Fibroblast of mammary gland (primary cell): ENCODE data around the gene RFX2.

ENCODE experiments used
- DNase-seq: peaks from one replicate; pipeline ENCODE4 v3.0.0-alpha.2; 2010; ENCODE audit warnings: low read depth
- H3K4me3 ChIP-seq: 2 replicates; pipeline ENCODE4 v1.5.1; 2011; ENCODE audit warnings: low read depth, mild to moderate bottlenecking, low read length, moderate library complexity; ENCODE audit not compliant: control insufficient read depth
- TF ChIP-seq, protein P1 (sequence below): conservative IDR thresholded peaks from 2 replicates; pipeline ENCODE4 v1.5.1; 2011; ENCODE audit warnings: low read depth, low read length, inconsistent platforms; ENCODE audit not compliant: control insufficient read depth, insufficient read depth

Gene RFX2

DNA sequence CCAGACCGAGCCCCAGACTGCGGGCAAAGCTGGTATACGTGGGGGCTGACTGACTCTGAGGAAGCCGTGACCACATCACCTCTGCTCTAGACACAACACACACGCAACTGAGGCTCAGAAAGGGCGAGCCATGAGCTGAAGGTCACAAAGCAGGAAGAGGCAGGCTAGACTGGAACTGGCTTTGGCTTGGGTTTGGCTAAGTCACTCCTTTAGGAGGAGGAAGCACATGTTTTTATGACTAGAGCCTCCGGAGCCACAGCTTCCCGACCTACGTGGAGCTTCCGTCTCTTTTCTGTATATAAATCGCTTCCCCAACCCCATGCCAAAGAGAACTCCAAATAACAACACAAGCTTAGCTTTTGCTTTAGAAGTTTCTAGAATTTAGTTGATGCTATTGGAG is 48.0 kb downstream of the RFX2 start:
- TF ChIP-seq, protein P1, sequence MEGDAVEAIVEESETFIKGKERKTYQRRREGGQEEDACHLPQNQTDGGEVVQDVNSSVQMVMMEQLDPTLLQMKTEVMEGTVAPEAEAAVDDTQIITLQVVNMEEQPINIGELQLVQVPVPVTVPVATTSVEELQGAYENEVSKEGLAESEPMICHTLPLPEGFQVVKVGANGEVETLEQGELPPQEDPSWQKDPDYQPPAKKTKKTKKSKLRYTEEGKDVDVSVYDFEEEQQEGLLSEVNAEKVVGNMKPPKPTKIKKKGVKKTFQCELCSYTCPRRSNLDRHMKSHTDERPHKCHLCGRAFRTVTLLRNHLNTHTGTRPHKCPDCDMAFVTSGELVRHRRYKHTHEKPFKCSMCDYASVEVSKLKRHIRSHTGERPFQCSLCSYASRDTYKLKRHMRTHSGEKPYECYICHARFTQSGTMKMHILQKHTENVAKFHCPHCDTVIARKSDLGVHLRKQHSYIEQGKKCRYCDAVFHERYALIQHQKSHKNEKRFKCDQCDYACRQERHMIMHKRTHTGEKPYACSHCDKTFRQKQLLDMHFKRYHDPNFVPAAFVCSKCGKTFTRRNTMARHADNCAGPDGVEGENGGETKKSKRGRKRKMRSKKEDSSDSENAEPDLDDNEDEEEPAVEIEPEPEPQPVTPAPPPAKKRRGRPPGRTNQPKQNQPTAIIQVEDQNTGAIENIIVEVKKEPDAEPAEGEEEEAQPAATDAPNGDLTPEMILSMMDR = no peak

DNA sequence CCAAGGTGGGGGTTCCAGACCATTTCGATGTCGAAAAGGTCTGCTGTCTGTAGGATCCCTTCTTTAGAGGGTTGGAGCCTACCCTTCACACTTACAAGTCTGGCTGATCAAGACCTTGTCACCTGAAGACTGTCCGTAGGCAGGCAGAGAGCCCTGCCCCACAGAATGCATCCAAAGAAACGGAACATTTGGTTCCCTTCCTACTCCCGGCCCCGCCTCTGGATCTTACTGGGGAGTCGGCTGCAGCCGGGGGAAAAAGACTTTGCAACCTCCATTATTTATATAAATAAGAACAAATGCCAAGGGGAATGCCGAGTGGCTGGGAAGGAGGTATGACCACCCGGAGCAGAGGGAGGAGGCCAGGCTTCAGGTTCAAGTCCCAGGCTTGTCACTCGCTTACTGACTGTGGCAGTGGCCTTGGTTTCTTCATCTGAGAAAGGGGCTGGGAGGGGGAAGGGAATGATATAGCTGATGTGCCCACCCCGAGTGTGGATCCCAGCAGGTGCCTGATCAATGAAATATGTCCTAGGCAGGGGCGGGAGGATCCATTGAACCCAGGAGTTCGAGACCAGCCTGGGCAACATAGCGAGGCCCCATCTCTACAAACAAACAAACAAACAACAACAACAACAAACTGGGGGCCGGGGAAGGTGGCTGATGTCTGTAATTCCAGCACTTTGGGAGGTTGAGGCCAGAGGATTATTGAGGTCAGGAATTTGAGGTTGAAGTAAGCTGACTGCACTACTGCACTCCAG is 48.7 kb downstream of the RFX2 start:
- no peak for DNase-seq
- H3K4me3 ChIP-seq = no peak overlapping the region
- TF ChIP-seq, protein P1 = no peak

More for the DNA sequence above, 48.0 kb downstream of the RFX2 start:
- DNase-seq = peak; percentile 60
- H3K4me3 ChIP-seq = no peak overlapping the region

DNA sequence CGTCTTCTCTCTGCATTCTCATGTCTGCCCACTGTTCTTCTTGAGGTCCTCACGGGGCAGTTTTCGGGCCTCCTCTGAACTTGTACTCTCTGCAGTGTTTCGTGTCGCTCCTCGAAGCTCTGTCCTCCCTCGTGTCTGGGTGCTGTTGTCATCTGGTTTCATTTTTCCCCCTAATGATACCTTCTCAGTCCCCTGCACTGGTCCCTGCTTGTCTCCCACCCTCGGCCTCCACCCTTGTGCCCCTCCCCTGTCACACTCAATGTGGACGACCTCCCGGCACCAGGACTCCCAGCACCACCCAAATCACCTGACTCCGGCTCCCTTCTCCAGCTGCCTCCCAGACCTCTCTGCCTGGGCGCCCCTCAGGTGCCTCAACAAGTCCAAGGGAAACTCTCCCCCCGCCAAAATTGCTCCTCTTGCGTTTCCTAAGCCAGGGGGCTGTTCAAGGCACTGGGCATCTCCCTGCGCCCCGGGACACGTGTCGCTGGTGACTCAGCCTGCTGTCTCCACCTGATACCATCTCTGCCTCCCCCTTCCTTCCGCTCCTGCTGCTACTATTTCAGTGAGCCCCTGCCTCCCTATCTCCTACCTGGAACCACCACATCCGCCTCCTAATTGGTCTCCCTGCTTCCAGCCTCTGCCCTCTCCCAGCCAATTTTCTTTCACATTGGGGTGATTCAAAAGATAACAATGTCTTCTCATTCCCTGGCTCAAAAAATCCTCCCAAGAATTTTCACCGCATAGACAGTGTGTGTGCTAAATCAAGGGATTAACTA is 49.5 kb downstream of the RFX2 start:
- peak; percentile 41 for DNase-seq
- no peak overlapping the region for H3K4me3 ChIP-seq

DNA sequence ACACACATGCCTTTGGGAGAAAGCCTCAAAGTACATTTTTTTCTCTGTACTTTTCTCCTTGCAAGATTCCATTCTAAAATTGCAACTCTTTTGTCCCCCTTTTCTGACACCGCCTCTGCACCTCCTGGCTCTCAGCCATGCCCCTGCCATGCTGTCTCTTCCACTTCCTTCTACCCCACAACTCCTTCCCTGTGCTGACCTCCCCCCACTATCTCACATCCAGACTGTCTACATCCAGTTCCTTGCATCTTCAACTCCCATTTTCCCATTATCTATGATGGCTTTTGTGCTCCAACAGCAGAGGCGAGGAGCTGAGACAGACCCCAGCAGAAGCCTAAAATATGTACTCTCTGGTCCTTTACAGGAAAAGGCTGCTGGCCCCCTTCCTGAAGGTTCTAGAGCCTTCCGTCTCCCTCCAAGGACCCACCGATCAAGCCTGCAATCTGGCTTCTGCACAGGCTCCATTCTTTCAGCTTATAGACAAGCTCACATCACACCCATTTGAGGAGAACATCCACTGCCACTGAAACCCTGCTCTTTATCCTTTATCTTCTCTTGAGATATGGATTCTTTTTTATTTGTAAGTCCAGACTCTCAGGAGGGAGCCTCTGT is 50.2 kb downstream of the RFX2 start:
- TF ChIP-seq, protein P1 = no peak
- no peak overlapping the region for H3K4me3 ChIP-seq
- DNase-seq = no peak

More for the DNA sequence above, 49.5 kb downstream of the RFX2 start:
- TF ChIP-seq, protein P1 = no peak

DNA sequence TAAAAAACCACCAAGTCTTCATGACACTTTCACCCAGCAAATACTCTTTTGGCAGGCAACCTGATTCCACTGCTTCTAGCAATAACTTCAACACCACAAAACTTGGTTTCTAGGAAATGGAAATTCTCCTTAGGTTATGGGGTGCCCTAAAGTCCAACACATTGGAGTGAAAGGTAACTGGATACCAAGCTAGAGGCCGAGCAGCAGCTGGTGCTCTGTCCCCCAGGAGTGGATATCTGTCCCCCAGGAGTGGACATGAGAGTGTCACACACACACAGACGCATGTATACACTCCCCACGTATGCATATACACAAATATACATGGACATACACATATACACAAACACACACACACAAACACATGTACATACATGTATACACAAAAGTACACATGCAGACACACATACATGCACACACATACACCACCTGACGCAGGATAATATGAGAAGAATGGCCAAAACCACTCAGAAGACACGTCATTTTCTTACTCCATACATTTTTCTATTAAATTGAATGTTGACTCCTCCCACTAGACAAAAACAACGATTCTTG is 50.8 kb downstream of the RFX2 start:
- TF ChIP-seq, protein P1 = no peak
- no peak for DNase-seq
- no peak overlapping the region for H3K4me3 ChIP-seq

DNA sequence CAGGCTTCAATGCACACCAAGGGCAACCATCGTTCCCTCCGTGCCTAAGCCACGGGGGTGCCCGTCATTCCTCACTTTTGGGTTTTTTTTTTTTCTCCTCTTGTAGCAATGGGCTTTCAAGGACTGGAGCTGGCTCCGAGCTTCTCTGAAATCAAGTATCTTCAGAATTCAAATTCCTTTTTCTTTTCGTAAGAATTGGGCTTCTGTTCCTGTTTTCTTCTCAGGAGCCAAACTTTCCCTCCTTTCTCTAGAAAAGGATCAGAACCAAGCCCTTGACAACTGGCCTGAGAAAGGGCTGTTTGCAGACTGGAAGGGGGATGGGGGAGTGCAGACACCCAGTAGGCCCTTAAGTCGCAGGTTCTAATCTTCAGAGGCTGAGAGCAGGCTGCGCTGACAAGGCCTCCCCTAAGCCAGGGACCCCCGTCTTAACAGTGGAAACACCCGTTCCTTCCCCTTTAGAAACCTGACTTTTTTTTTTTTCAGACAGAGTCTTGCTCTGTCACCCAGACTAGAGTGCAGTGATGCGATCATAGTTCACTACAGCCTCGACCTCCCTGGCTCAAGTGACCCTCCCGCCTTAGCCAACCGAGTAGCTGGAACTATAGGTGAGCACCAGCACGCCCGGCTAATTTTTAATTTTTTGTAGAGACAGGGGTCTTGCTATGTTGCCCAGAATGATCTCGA is 51.6 kb downstream of the RFX2 start:
- H3K4me3 ChIP-seq = no peak overlapping the region

More for the DNA sequence above, 51.6 kb downstream of the RFX2 start:
- no peak for DNase-seq
- TF ChIP-seq, protein P1 = no peak
